Esophagus squamous epithelium (tissue), 4 donors: Measurements from ENCODE around the gene MOB2.

Experiments
- CTCF ChIP-seq, 6 experiments: fragments of 450-650 bp in 4 of 6; fragments of 200-600 bp in 2 of 6; sonication (generic) in 2 of 6; IDR thresholded peaks; one replicate each; pipeline ENCODE4 v1.5.1; 2016 to 2019; ENCODE audit warnings: antibody characterized with exemption in 6 of 6, mild to moderate bottlenecking in 4 of 6, moderate library complexity in 4 of 6
- POLR2A ChIP-seq, 4 donors: fragments of 450-650 bp; IDR thresholded peaks; one replicate each; pipeline ENCODE4 v1.6.1; 2017; ENCODE audit warnings: antibody characterized with exemption in 4 of 4, mild to moderate bottlenecking in 4 of 4, moderate library complexity in 3 of 4

GRCh38 chr11:1447845-1448825 lies 38.4 kb downstream of the MOB2 start:
- no peak for TF ChIP-seq CTCF (IDR thresholded peaks at IDR 0.05)
- no peak for TF ChIP-seq POLR2A (IDR thresholded peaks at IDR 0.05)
